NB4 (cell line): ENCODE data around the gene TMEM140.

ENCODE experiments used
- CTCF ChIP-seq: IDR thresholded peaks from one replicate; pipeline ENCODE4 v1.5.1; 2012; ENCODE audit warnings: low read depth, low read length
- MAX ChIP-seq: IDR thresholded peaks from 2 replicates; pipeline ENCODE4 v1.6.1; 2011; ENCODE audit warnings: low read depth, low read length
- MYC ChIP-seq: IDR thresholded peaks from 2 replicates; pipeline ENCODE4 v1.6.1; 2011; ENCODE audit warnings: low read depth, low read length
- POLR2A ChIP-seq: IDR thresholded peaks from 2 replicates; pipeline ENCODE4 v1.6.1; 2011; ENCODE audit warnings: mild to moderate bottlenecking; ENCODE audit not compliant: insufficient read length; ENCODE audit errors: extremely low read depth

GRCh38 chr7:135174941-135175340 is 27.1 kb downstream of the TMEM140 start:
- TF ChIP-seq CTCF (no peak), MAX (no peak), MYC (no peak), POLR2A (no peak)
